Measurements from ENCODE around the gene ZBTB20.

DNA sequence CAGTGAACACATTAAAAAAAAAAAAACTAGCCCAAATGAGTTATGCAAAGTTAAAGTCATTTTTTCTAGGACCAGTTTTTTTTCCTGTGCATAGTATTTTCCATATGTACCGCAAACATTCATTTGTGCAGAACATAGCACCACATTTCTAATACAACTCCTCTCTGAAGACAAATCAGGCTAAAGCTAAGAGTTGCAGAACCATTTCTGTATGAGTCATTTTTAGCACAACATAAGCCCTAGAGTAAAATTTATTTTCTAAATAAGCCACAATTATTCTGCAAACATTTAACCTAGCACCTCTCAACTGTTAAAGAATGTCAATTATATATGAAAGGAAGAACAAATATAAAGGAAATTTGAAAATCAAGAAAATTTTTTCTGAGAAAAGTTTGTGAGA, 477.5 kb downstream of the ZBTB20 start:
- no peak for TF ChIP-seq POLR2A (IDR thresholded peaks at IDR 0.05)
- no peak for TF ChIP-seq CTCF (IDR thresholded peaks at IDR 0.05)
- TF ChIP-seq POLR2AphosphoS5 (IDR thresholded peaks at IDR 0.05) = no peak
